Colon (tissue), 2 donors: ENCODE data around the gene WBP1L.

Experiments used
- FAIRE-seq: peaks from 2 replicates; lab custom pipeline; 2012; peaks lifted over from hg19 to GRCh38; lab: Jason Lieb, UNC
- donor health status: control.
- donor health status: control.

The WBP1L gene

GRCh38 chr10:102780527-102780808, 36.7 kb downstream of the WBP1L start:
- FAIRE-seq, result no peak

DNA sequence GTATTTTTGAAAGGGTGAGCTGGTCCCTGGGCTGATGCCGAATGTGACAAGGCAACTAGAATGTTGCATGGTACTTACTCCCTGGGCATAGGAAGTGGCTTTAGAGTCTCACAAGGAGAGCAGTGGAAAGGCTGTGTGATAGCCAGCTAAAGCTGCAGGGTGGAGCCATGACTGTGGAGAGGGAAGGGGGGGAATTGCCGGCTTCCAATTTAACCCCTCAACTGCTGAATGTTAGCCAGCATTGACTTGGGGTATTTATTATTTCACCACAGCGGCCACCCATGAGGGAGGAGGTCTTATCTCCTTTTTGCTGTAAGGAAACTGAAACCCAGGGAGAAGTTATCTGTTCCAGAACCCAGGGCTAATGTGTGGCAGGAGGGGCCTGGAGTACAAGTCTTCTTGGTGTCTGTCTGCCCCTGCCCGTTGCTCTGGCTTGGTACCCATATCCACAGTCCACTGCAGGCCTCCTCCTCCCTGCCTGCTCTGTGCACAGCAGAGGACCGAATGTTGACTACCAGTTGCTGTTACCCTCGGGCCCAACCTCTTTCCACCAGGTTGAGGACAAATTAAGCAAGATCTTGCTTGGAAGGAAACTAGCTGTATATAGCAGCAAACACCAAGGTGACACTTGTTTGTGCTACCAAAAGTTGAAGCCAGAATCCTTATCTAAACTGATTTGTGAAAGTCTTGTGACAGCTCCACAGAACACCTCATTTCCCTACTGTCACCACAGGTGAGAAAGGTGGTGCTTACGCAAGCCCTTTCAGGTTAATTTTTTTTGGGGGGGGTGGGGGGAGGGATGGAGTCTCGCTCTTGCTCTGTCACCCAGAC, 37.6 kb downstream of the WBP1L start:
- FAIRE-seq, result no peak

DNA sequence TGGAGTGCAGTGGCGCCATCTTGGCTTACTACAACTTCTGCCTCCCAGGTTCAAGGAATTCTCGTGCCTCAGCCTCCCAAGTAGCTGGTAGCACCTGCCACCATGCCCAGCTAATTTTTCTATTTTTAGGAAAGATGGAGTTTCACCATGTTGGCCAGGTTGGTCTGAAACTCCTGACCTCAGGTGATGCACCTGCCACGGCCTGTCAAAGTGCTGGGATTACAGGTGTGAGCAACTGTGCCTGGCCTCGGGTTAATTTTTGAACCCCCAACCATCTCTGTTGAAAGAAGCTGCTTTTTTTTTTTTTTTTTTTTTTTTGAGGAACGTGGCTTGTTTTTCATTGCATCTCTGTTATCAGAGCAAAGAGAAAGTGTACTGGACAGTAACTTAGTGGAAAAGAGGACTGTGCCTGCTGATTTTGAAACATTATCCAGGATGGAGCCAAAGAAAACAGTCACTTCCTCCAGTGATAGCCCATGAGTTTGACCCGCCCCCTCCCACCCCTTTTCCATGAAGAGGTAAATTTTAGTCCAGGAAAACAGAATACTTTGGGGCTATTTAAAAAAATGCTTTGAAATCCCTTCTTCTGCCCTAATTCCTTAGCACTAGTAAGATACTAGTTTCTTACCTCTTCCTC, 38.3 kb downstream of the WBP1L start:
- FAIRE-seq, result no peak

GRCh38 chr10:102782673-102783551, 39.2 kb downstream of the WBP1L start:
- no peak for FAIRE-seq

- FAIRE-seq, result no peak
Observed at GRCh38 chr10:102783568-102783967, 39.8 kb downstream of the WBP1L start.

DNA sequence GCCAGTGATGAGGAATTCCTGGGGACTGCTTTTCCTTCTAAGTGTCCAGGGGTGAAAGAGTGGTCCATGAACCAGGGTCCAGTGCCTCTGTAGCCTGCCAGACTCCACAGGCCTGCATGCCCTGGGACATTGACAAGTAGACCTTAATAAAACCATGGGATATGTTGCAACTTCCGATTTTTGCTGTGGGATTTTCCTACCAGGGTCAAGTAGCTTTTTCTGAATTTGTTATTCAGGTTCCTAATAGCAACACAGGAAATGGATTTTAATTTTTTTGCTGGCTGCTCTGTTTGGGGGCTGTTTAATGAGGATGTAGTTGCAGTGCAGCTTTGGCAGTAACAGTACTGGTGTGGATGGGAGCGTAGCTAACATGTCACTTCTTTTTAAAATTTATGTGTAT, 42.1 kb downstream of the WBP1L start:
- no peak for FAIRE-seq

GRCh38 chr10:102791754-102792395, 48.1 kb downstream of the WBP1L start:
- no peak for FAIRE-seq

- FAIRE-seq, result no peak
Observed at GRCh38 chr10:102795453-102796406, 52.0 kb downstream of the WBP1L start.

- no peak for FAIRE-seq
Observed at GRCh38 chr10:102796407-102797176, 52.8 kb downstream of the WBP1L start.

DNA sequence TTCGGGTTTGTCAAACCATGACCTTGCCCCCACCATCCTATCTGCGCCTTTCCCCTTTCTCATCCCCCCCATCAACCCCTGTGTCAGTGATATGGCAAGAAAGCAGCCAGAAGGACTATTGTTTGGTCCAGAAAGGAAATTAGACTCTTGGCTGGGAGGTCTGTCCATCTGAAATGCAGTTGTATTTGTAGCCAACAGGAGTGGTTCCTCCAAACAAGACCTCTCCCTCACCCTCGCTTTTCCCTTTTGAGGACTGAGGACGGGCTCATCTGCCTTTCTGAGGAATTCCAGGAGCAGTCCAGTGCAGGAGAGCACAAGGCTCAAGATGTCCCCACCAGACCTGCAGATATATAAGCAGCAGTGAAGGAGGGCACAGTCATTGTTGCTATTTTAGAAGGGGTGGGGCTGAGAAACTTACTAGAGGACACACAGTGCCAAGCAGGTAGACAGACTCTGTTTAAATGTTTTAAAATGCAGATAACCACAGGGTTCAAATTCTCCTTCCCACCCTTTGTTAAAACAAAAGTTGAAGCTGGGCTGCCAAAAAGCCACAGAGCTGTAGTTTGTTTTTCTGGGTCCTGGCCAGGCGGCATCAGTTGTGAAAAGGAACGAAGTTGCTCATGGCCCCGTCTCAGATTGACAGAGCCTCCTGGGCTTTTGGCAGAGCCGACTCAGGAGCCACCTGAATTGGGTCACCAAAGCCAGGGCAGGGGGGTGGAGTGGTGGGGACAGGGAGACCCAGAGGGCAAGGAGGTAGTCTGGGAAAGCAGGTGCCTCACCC, 56.1 kb downstream of the WBP1L start:
- no peak for FAIRE-seq

DNA sequence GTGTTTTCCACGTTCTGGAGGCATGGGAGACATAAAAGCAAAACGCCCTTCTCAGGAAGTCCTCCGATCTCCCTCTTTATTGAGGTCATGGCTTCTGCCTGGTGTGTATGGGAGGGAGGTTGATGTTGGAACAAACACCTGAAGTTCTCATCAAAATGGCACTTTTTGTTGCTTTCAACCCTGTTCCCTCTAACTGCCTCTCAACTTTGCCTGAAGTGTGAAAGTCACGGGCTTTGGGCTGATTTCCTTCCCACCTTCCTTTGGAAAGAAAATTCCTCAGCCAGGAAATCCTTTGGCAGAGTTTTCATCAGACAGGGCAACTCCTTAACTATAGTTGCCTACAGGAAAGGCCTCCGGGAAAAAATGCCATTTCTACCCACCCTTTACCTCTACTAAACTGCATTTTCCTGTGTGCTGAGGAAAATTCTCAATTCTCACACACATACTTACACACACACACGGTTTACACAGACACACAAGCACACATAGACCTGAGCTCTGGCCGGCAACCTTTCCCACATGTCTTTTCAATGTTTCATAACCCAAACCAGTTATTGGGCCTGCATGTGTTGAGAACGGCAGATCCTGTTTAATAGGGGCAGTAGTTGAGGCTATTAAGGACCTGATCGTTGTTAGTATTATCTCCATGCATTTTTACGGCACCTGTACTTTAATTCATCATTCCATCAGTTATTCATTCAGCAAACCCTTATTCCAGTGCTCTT, 57.0 kb downstream of the WBP1L start:
- no peak for FAIRE-seq

- no peak for FAIRE-seq
Observed at GRCh38 chr10:102801496-102801895, 57.7 kb downstream of the WBP1L start.

GRCh38 chr10:102801978-102802377, 58.2 kb downstream of the WBP1L start:
- no peak for FAIRE-seq

- no peak for FAIRE-seq
Observed at GRCh38 chr10:102802920-102803534, 59.3 kb downstream of the WBP1L start.

DNA sequence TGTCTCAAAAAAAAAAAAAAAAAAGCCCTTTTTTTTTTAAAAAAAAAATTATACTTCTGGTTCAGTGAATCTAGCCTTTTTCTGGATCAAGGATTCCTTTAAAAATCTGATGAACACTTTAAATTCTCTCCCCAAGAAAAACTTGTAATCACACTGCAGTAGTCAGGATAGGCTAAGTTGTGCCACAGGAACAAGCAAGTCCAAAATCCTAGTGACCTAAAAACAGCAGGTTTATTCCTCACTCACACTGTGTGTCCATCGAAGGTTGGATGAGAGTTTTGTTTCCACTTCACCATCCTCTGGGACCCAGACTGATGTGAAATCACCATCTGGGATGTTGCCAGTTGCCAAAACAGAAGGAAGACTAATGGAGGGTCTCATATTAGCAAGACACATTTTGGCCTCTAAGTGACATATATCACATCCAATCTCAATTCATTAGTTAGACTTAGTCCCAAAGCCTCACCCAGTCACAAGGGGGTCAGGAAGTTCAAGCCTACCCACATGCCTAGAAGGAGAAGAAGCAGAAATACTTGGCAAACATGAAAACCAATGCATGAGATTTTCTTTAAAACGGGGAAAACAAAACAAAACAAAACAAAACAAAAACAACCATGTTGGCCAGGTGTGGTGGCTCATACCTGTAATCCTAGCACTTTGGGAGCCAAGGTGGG, 60.8 kb downstream of the WBP1L start:
- FAIRE-seq, result no peak

DNA sequence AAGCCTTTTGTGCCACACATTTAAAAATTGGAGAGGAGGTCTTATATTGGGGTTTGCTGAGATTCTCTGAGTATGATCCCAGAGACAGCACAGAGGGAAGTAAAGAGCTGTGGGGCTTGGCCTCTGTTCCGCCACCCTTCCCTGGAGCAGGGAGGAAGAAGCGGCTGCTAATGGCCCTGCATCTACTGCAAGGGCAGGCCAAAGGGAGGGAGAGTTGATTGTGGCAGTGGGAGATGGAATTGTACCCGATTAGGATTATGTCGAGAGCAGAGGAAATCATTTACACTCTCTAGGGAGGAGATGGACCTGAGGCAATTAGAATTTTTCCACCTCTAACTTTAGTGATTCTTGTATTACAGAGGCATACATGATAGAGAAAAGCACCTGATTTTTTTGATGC, 64.6 kb downstream of the WBP1L start:
- no peak for FAIRE-seq

DNA sequence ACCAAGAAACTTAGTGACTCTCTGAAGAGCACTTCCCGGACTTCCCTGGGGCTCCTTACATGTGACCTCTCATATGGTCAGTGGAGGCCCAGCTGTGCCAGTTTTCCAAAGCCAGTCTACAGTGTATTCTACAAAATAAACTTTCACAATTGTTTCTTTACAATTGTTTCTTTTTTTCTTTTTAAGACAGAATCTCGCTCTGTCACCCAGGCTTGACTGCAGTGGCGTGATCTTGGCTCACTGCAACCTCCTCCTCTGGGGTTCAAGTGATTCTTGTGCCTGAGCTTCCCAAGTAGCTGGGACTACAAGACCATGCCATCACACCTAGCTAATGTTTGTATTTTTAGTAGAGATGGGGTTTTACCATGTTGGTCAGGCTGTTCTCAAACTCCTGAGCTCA, 67.6 kb downstream of the WBP1L start:
- FAIRE-seq, result no peak
